HG03064 (cell line): Measurements from ENCODE around the gene PXK.
"Not testable (repeated sequence)": the region's sequence is repeated elsewhere in the genome, so short reads cannot be mapped to it uniquely, and the experiment has no call there.

Experiments used
- ATAC-seq: cut with Tn5 transposase; IDR thresholded peaks from one replicate; pipeline ENCODE4 v1.9.1; 2021; ENCODE audit warnings: low read depth; ENCODE audit not compliant: unreplicated experiment

The PXK gene

DNA sequence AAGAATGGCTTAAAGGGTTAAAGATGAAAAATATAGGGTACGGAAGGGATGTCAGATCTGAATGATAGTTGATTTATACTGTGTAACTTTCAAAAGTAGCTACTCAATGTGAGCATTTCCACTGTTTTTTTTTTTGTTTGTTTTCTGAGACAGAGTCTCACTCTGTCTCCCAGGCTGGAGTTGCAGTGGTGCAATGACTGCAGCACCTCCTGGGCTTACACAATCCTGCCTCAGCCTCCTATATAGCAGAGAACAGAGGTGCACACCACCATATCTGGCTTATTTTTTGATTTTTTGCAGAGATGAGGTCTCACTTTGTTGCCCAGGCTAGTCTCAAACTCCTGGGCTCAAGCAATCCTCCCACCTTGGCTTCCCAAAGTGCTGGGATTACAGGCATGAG is 9.9 kb upstream of the PXK start:
- no peak for ATAC-seq

DNA sequence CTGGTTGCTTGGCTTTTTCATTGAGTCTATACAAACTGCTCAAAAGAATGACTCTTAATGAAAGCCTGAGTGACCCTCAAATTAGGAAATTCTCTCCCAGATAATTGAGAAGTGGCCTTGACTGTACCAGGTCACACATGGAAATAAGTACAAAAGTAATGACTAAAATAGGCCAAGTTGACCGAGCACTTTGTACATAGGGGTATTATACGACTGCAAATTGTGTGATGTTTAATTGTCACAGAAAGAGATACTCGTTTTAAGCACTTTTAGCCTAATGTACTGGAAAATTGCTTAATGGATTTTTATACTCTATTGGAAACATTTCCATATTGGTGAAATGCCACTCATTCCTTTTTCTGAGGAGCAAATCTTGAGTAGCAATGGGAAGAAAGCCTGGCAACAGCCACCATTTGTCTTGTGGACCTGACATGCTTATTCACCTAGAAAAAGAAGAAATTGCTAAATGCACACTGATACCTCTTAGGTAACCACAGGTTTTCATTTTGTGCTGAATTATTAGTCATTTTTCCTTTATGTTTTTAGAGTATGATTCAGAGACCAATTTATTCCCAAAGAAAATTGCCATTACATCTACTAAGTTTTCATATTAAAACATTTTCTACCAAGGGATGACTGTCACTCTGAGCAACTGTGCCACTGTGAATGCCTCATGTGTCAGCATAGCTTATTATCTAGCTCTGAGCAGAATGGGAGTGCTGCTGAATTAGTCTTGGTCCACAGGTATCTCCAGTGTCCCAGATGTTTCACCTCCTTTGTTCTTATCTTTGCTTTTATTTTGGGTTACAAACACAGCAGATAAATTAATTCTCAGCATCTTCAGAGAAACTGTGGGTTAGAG is 8.9 kb upstream of the PXK start:
- no peak for ATAC-seq

DNA sequence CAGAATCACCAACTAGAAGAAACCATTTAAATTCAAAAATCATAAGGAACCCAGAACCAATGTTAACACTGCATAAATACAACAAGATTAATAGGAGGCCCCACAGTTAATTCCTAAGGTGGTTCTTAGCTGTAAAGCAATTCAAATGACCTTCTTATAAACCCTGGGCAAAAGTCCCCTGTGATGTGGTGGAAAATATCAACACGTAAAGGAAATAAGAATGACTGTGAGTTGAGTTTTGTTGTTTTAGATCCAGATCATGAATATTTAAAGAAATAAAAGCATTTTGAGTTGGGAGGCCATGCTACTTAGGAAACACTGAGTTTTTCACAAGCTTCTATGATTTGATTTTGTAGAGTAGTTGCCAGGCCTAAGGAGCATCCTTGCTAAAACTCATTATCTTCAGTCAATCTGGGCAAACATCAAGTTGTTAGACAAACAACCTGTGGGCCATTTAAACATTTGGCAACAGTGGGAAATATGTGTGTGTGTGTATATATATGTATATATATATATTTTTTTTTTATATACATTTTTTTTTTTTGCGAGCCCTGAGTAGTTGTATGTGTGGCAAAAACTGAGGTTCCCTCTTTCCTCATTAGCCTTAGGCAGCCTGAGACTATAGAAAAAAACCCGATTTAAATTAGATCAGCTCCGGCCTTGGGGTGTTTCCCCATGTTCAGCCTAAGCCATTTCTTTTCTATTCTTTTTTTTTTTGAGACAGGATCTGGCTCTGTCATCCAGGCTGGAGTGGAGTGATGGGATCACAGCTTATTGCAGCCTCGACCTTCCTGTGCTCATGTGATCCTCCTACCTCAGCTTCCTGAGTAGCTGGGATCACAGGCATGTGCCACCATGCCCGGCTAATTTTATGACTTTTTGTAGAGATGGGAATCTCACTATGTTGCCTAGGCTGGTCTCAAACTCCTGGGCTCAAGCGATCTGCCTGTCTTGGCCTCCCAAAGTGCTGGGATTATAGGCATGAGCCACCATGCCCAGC is 8.0 kb upstream of the PXK start:
- ATAC-seq: no peak

DNA sequence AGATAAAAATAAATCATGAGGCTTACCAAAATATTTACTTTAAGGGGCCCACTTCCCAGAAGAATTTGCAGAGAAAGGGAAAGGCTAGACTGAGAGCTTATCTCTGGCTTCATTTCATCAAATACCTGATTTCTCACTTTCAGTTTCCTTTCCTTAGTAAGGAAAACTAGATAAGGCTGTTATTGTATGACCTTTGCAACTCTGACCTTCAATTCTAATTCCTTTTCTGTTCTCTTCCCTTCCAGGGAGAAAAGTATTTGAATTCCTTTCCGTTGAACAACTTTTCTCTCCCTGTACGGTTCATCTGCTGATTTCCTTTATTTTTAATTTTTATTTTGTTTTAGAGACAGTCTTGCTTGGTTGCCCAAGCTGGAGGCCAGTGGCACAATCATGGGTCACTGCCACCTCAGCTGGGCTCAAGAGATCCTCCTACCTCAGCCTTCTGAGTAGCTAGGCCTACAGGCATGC is 7.1 kb upstream of the PXK start:
- no peak for ATAC-seq

DNA sequence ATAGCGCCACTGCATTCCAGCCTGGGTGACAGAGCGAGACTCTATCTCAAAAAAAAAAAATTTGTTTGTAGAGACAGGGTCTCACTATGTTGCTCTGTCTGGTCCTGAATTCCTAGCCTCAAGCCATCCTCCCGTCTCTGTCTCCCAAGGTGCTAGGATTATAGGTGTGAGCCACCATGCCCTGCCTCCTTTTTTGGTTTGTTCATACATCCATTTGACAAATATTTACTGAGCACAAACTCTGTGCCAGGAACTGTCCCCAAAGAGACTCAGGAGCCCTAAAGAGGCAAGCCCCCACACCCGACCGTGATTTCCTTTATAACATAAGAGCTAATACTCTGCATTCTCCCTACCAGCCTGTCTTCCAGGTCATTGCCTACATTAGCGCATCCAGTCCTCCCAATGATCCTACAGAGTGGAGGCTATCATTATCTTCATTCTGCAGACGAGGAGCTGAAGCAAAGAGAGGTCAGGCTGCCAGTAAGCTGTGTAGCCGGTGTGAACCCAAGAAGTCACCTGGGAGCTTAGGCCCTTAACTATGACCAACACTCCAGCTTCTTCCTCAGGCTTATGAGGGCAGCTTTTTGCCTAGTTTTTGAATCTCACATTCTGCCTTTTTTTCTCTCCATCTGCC is 6.3 kb upstream of the PXK start:
- no peak for ATAC-seq

DNA sequence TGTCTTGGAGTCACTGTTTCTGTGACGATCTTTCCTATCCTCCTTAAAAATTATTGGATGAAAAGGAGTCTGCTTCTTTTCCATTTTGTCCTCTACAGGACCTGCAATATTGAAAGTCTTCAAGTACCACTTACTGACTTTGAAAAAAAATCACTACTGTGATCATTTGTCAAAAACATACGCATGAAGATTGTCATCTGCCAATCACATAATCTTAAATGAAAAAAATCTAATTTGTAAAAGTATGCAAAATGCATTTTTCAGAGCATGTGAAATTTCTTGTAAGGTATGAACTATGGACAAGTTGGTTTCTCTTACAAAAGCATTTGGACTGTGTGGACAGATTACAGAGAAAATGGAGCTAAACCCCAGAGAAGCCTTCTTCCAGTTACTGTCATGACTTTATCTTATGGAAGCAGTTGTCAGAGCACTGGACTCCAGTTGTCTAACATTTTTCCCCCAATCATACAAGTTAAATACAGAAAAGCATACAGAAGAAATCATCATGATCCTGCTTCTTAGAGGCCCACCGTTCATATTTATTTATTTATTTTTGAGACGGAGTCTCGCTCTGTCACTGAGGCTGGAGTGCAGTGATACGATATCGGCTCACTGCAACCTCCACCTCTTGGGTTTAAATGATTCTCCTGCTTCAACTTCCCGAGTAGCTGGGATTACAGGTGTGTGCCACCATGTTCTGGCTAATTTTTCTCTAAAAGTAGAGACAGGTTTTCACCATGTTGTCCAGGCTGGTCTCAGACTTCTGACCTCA is 3.4 kb upstream of the PXK start:
- ATAC-seq: no peak

DNA sequence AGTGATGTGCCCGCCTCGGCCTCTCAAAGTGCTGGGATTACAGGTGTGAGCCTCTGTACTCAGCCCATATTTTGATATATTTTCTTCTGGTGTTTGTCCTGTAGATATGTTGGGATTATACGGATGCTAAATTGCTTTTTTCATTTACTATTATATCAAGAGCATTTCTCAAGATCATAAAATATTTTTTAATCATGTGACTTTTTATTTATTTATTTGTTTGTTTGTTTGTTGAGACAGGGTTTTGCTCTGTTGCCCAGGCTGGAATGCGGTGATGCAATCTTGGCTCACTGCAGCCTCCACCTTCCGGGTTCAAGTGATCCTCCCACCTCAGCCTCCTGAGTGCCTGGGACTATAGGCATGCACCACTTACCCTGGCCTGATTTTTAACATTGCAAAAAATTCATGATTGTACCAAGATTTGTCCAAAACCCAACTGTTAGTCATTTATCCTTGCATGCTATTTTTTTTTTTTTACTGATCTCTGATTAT is 2.7 kb upstream of the PXK start:
- no peak for ATAC-seq

DNA sequence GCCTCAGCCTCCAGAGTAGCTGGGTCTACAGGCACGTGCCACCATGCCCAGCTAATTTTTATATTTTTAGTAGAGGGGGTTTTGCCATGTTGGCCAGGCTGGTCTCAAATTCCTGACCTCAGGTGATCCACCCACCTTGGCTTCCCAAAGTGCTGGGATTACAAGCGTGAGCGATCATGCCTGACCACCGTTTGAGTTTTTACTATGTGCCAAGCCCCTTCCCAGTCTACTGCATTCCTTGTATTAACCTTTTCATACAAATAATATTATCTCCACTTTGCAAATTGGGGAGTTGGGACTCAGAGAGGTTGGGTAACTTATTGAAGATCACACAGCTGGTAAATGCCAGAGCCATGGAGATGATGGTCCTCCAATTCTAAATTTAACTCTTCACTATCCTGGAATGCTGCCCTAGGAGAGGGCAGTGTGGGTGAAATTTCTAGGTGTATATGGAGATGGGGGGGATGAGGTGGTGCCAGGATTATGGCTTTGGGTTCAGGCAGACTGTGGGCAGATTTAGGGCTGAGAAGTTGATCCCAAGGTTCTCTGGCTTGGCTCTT is 1.0 kb upstream of the PXK start:
- ATAC-seq: no peak

DNA sequence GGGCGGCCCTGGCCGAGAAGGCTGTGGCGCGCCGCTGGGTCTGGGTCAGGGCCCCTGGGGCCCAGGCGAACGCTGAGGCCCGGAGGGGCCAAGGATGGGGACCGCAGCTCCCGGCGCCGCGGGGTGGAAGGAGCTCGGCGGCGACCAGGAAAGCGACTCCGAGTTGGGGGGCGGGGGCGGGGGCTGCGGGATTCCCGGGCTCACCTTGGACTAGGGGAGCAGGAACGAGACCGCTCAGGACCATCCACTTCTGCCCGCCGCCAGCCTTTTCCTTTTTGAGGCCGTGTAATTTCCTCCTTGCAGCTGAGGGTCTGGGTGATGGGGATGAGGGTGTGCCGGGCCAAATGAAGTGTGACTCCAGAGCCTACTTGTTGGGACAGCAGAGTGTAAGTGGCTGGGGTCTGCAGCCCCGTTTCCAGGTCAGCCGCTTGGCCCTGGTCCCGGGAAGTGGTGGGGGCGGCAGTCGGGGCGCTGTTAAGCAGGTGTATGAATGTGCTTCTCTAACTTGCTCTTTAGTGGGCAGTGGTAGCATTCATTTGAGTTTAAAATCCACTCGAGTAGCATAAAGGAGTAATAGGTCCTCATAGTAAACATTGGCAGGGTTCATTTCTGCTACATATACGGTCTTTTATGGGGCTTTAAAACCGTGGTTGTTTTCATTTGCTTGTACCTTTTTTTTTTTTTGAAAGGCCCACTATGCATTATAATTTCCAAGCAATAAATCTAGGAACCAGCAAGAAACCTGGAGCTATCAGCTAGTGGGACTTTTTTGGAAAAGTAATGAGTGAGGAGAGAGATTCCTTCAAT is 717 bp downstream of the PXK start:
- ATAC-seq: peak; percentile 37

DNA sequence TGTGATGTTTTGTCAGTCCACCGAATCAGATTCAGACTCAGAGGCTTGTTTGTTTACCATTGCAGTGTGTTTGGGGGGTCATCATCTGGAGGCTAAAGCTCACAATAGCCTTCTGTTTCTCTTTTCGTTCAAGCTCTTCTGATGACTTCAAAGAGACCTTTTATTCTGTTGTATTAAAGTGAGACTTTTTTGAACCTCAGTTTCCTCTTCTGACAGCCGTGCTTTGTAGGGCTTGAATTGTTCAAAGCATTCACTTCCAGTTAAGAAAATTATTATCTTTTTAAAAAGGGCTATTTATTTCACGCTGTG is 1.3 kb downstream of the PXK start:
- ATAC-seq: no peak

DNA sequence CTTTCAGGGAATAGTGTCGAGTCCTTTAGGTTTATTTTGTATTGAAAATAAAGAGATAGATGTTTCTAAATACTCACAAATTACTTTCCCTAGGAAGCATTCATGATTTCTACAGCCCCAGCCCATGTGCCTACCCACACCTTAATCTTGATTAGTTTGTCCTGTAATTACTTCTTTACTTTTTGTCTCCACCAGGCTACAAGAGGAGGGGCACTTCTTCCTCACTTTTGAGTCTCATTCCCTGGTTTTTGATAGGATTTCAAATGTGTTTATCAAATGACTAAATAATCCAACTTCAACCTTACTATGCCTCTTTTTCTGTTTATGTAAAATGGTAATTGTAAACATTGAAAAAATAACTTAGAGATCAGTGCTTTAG is 1.8 kb downstream of the PXK start:
- ATAC-seq: no peak

DNA sequence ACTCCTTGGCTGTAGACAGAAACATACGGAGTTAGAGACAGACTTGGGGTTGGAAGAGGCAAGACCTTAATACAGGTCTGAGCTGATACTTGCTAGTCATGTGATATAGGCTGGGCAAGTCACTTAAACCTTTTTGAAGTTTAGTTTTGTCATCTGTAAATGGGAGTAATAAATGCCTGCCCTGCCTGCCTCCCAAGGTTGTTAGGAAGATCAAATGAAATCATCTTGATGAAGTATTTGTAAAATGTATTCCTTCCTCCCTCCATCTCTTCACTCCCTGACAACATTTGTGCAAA is 2.9 kb downstream of the PXK start:
- no peak for ATAC-seq

DNA sequence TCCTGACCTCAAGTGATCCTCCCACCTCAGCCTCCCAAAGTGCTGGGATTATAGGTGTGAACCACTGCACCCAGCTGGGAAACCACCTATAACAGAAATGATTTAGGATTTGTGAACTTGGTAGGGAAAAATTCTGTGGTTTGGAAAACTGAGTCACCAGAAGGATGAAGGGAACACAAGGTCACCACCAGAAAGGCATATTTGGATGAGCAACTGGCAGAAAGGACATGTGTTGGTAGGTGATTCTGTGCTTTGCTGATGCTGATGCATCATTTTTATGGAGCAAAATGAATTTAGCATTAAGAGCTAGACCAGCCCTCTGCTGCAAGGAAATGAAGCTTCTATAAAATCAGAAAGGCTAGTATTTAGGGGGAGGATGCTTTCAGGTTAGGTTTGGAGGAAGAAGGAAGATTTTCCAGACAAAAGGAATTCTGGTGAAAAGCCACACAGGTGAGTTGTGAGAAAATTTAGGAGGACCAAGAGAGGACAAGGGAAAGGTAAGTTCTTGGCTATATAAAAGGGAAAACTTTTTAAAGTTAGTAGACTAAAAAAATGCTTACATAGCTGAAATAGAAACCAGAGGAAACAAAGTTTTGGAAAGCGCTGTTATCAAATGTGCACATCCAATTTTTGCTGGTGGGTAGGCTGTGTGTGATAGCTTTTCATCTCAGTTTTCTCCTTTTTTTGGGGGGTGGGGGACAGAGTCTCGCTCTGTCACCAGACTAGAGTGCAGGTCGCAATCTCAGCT is 3.6 kb downstream of the PXK start:
- no peak for ATAC-seq

DNA sequence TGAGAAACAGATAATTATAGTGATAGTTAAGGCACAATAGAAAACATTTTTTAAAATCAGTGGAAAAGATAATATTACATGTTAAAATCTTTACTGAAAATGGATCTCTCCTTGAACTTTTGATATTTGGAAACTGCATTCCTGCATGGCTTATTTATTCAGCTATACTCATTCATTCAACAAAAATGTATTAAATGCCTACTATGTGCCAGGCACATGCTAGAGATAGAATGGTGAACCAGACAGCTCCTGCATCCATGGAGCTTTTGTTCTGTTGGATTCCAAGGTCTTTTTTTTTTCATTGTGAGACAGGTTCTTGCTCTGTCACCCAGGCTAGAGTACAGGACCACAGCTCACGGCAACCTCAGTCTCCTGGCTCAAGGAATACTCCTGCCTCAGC is 4.5 kb downstream of the PXK start:
- ATAC-seq: no peak

DNA sequence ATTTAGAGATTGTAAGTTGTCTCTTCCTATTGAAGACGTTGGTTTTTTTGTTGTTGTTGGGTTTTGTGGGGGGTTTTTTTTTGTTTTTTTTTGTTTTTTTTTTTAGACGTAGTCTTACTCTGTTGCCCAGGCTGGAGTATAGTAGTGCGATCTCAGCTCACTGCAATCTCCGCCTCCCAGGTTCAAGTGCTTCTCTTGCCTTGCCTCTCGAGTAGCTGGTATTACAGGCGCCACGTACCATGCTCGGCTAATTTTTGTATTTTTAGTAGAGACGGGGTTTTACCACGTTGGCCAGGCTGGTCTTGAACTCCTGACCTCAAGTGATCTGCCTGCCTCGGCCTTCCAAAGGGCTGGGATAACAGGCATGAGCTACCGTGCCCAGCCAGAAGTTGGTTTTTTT is 6.5 kb downstream of the PXK start:
- not testable (repeated sequence) for ATAC-seq

DNA sequence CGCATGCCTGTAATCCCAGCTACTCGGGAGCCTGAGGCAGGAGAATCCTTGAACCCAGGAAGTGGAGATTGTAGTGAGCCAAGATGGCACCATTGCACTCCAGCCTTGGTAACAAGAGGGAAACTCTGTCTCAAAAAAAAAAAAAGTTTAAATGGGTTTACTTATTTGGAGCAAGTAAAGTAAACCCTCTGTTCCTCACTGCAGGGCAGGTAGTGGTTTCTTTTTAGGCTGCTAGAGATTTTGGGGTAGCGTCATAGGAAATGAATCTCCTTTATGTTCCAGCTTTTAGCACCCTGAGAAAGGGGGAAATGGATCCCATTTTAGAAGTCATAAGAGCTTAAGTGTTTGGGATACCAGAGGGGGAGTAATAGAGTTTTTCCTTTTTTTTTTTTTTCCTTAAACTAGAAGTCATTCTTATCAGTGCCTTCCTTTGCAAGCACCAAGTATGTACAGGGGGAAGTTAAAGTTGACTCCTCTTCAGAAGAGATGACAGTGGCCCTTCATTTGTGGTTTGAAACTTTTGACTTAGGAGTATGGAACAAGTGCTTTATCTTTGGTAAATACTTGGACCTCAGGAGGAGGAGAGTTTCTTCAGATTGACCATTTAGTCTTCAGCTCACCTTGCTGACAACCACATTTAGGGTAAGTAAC is 8.0 kb downstream of the PXK start:
- no peak for ATAC-seq

DNA sequence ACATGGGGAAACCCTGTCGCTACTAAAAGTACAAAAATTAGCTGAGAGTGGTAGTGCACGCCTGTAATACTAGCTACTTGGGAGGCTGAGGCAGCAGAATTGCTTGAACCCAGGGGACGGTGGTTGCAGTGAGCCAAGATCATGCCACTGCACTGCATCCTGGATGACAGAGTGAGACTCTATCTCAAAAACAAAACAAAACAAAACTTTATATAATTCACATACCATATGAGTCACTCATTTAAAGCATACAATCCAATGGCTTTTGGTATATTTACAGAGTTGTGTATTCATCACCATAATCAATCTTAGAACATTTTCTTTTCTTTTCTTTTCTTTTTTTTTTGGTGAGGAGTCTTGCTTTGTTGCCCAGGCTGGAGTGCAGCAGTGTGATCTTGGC is 8.7 kb downstream of the PXK start:
- ATAC-seq: no peak

DNA sequence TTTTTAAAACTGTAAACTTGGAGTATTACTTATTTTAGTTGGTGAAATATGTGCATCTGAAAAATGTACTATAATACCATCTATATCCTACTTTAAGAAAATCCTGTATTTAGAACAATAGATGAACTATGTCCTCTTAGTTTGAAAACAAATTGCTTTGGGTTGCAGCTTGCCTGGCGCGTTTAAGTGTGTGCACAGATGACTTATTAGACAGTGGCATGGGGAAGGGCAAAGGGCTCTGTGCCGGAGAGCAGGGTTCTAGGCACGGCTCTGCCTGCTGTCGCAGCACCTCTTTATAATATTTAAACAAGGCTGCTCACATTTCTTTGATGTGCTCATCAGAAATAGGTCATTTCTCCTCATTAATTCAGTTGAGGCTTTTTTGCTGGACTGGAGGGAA is 10.0 kb downstream of the PXK start:
- no peak for ATAC-seq
